H1 (cell line): ENCODE results near the gene ALK. TPM values are rescaled to one million over a fixed set of nuclear protein-coding genes. Genes with fewer than 3 reads are reported as not detected.

Experiments
- CTCF ChIA-PET: fragments of 300-600 bp; sonication (Branson Sonifier 250); formaldehyde crosslinking; loops from one replicate; lab custom pipeline; 2021; ENCODE audit not compliant: partially characterized antibody; lab: Charles Lee
- POLR2A ChIA-PET: fragments of 300-600 bp; sonication (Branson Sonifier 250); formaldehyde crosslinking; loops from one replicate; lab custom pipeline; 2021; ENCODE audit warnings: inconsistent platforms; ENCODE audit not compliant: partially characterized antibody; lab: Charles Lee
- DNase-seq, 2 experiments: peaks; one replicate each; pipeline versions ENCODE4 v3.0.0 to v3.0.0-alpha.2; 2010 to 2022; ENCODE audit warnings: low spot score in 2 of 2, low read depth in 1 of 2, mixed read lengths in 1 of 2
- FAIRE-seq: peaks from 2 replicates; lab custom pipeline; 2011; peaks lifted over from hg19 to GRCh38; lab: Jason Lieb, UNC
- H2AFZ ChIP-seq: 2 replicates; pipeline ENCODE4 v1.8.1; 2012; ENCODE audit warnings: low read length, inconsistent platforms
- H2AK5ac ChIP-seq: 2 replicates; pipeline ENCODE4 v1.6.1; 2013; ENCODE audit warnings: low read depth, low read length
- H2BK120ac ChIP-seq: replicated peaks from 2 replicates; pipeline ENCODE3; 2013; ENCODE audit warnings: low read depth, low read length, inconsistent platforms
- H2BK12ac ChIP-seq: 2 replicates; pipeline ENCODE4 v1.6.1; 2013; ENCODE audit warnings: low read depth, low read length
- H2BK15ac ChIP-seq: 2 replicates; pipeline ENCODE4 v1.6.1; 2013; ENCODE audit warnings: low read length
- H2BK20ac ChIP-seq: 2 replicates; pipeline ENCODE4 v1.6.1; 2013; ENCODE audit warnings: low read length
- H2BK5ac ChIP-seq: 2 replicates; pipeline ENCODE4 v1.6.1; 2013; ENCODE audit warnings: low read depth, low read length
- H3K14ac ChIP-seq: 2 replicates; pipeline ENCODE4 v1.6.1; 2013; ENCODE audit warnings: inconsistent platforms; ENCODE audit not compliant: insufficient read length
- H3K18ac ChIP-seq: 2 replicates; pipeline ENCODE4 v1.6.1; 2013; ENCODE audit warnings: low read length; ENCODE audit errors: extremely low read depth
- H3K23ac ChIP-seq: 2 replicates; pipeline ENCODE4 v1.6.1; 2013; ENCODE audit warnings: inconsistent platforms; ENCODE audit not compliant: insufficient read length
- H3K23me2 ChIP-seq: 2 replicates; pipeline ENCODE4 v1.6.1; 2013; ENCODE audit warnings: low read depth, low read length
- H3K27ac ChIP-seq: 2 replicates; pipeline ENCODE4 v1.6.1; 2011; ENCODE audit warnings: low read depth, low read length, inconsistent platforms
- H3K27me3 ChIP-seq, 4 experiments: replicated peaks in 1 of 4; 1 replicate in 1 of 4; 2 replicates in 3 of 4; pipeline versions ENCODE4 v1.6.1 to v1.8.1; 2011 to 2013; ENCODE audit warnings: low read length in 3 of 4, mild to moderate bottlenecking in 3 of 4, inconsistent platforms in 2 of 4, mixed read lengths in 2 of 4, moderate library complexity in 1 of 4; ENCODE audit not compliant: control insufficient read depth in 3 of 4, insufficient read depth in 3 of 4; ENCODE audit errors: extremely low read depth in 1 of 4
- H3K36me3 ChIP-seq, 4 experiments: 2 replicates each; pipeline versions ENCODE4 v1.6.1 to v1.8.1; 2011 to 2013; ENCODE audit warnings: mild to moderate bottlenecking in 4 of 4, low read length in 3 of 4, moderate library complexity in 2 of 4, control low read depth in 1 of 4, inconsistent platforms in 1 of 4; ENCODE audit not compliant: insufficient read depth in 4 of 4, control insufficient read depth in 2 of 4
- H3K4ac ChIP-seq: replicated peaks from 2 replicates; pipeline ENCODE3; 2013; ENCODE audit warnings: low read length, low read depth, mixed read lengths, inconsistent platforms; ENCODE audit not compliant: insufficient read length
- H3K4me1 ChIP-seq, 4 experiments: replicated peaks in 1 of 4; 1 replicate in 1 of 4; 2 replicates in 3 of 4; pipeline versions ENCODE4 v1.6.1 to v1.8.1; 2011 to 2013; ENCODE audit warnings: low read length in 3 of 4, inconsistent platforms in 2 of 4, mixed read lengths in 1 of 4; ENCODE audit not compliant: insufficient read depth in 4 of 4, control insufficient read depth in 3 of 4
- H3K4me2 ChIP-seq, 2 experiments: 2 replicates each; pipeline versions ENCODE4 v1.6.1 to v1.8.1; 2011 to 2013; ENCODE audit warnings: low read depth in 2 of 2, low read length in 2 of 2, control low read depth in 1 of 2, inconsistent platforms in 1 of 2, mild to moderate bottlenecking in 1 of 2; ENCODE audit not compliant: insufficient read depth in 1 of 2
- H3K4me3 ChIP-seq, 4 experiments: fragments of 200-600, 300-600 bp in 1 of 4; sonication (generic), shearing (Covaris generic), sonication (Bioruptor Twin) in 1 of 4; 2 replicates each; pipeline versions ENCODE4 v1.5.1 to v1.8.1; 2011 to 2016; ENCODE audit warnings: low read length in 4 of 4, low read depth in 3 of 4, control low read depth in 2 of 4, inconsistent platforms in 2 of 4, mild to moderate bottlenecking in 2 of 4, mixed read lengths in 1 of 4, moderate library complexity in 1 of 4; ENCODE audit not compliant: insufficient read depth in 2 of 4; ENCODE audit errors: extremely low read depth in 1 of 4
- H3K56ac ChIP-seq: replicated peaks from 2 replicates; pipeline ENCODE3; 2013; ENCODE audit warnings: low read depth, mild to moderate bottlenecking, mixed read lengths, low read length, inconsistent platforms; ENCODE audit not compliant: insufficient read length
- H3K79me1 ChIP-seq: 2 replicates; pipeline ENCODE4 v1.6.1; 2013; ENCODE audit warnings: low read depth, low read length, control low read depth
- H3K79me2 ChIP-seq, 2 experiments: 2 replicates each; pipeline versions ENCODE4 v1.6.1 to v1.8.1; 2012 to 2013; ENCODE audit warnings: low read length in 2 of 2, mild to moderate bottlenecking in 2 of 2, inconsistent platforms in 1 of 2; ENCODE audit not compliant: insufficient read depth in 2 of 2, control insufficient read depth in 1 of 2
- H3K9ac ChIP-seq, 4 experiments: replicated peaks in 1 of 4; 1 replicate in 1 of 4; 2 replicates in 3 of 4; pipeline versions ENCODE4 v1.6.1 to v1.8.1; 2011 to 2013; ENCODE audit warnings: low read depth in 3 of 4, low read length in 3 of 4, control low read depth in 2 of 4, mild to moderate bottlenecking in 2 of 4, moderate library complexity in 2 of 4, inconsistent platforms in 1 of 4; ENCODE audit errors: extremely low read depth in 1 of 4
- H3K9me3 ChIP-seq, 2 experiments: 2 replicates each; pipeline versions ENCODE4 v1.6.1 to v1.8.1; 2012 to 2013; ENCODE audit warnings: mild to moderate bottlenecking in 2 of 2, moderate library complexity in 2 of 2, control low read depth in 1 of 2, inconsistent platforms in 1 of 2, low read depth in 1 of 2, low read length in 1 of 2, mixed read lengths in 1 of 2; ENCODE audit not compliant: insufficient read depth in 2 of 2
- H4K20me1 ChIP-seq, 2 experiments: replicated peaks in 1 of 2; 2 replicates each; pipeline versions ENCODE3 to v1.8.1; 2011 to 2013; ENCODE audit warnings: inconsistent platforms in 2 of 2, low read length in 2 of 2, mild to moderate bottlenecking in 1 of 2; ENCODE audit not compliant: insufficient read depth in 2 of 2, control insufficient read depth in 1 of 2
- H4K5ac ChIP-seq: 2 replicates; pipeline ENCODE4 v1.6.1; 2013; ENCODE audit warnings: low read length, low read depth, mixed read lengths, inconsistent platforms; ENCODE audit not compliant: insufficient read length
- H4K8ac ChIP-seq: 2 replicates; pipeline ENCODE4 v1.8.0; 2013; ENCODE audit warnings: mild to moderate bottlenecking, moderate library complexity, low read length, inconsistent platforms; ENCODE audit not compliant: insufficient read depth; ENCODE audit errors: extremely low read depth
- H4K91ac ChIP-seq: replicated peaks from 2 replicates; pipeline ENCODE3; 2013; ENCODE audit warnings: low read length, mixed read lengths, inconsistent platforms; ENCODE audit not compliant: insufficient read length
- TBP ChIP-seq: IDR thresholded peaks from 2 replicates; pipeline ENCODE4 v1.6.1; 2011; ENCODE audit warnings: low read depth, low read length, improper control_type of control experiment
- WGBS, 2 experiments: shearing (Covaris generic) in 1 of 2; methylation state at CpG; one replicate each; pipeline versions ENCODE4 v1.1.6 to v1.1.7; 2013 to 2015; ENCODE audit warnings: low lambda C conversion rate in 2 of 2, mixed read lengths in 2 of 2, inconsistent platforms in 1 of 2, low coverage in 1 of 2, missing lambda C conversion rate in 1 of 2; ENCODE audit not compliant: insufficient replicate concordance in 2 of 2, insufficient coverage in 1 of 2, insufficient read length in 1 of 2; ENCODE audit errors: extremely low coverage in 1 of 2, missing lambda C conversion rate in 1 of 2; 5-methylcytosine and 5-hydroxymethylcytosine counted together
- polyA plus RNA-seq, 7 experiments: library from polyadenylated mRNA; depleted of rRNA in 3 of 7; stranded (reverse) in 5 of 7; unstranded in 2 of 7; fragments of >200 nt in 5 of 7; fragments of 200-250 nt in 2 of 7; gene quantifications; 1 replicate in 5 of 7; 2 replicates in 1 of 7; 4 replicates in 1 of 7; pipeline versions ENCODE4 v1.2.1 to v1.2.3, GENCODE V29; 2011 to 2013; ENCODE audit warnings: missing spikeins in 2 of 7, mixed read lengths in 2 of 7
- total RNA-seq: library from RNA; stranded (reverse); fragmentation: NEBNext Ultra II Directional; extraction: Animal tissue kit (Norgen Biotek cat#: 25700); gene quantifications from 2 replicates; pipeline ENCODE4 v1.2.1, GENCODE V29; 2021

The ALK gene
- total and polyA plus RNA-seq, 2 of the 8 experiments (the other 6 are each of a cell fraction or from before 2014, with no cell fraction given): 0.02 to 0.09 TPM

DNA sequence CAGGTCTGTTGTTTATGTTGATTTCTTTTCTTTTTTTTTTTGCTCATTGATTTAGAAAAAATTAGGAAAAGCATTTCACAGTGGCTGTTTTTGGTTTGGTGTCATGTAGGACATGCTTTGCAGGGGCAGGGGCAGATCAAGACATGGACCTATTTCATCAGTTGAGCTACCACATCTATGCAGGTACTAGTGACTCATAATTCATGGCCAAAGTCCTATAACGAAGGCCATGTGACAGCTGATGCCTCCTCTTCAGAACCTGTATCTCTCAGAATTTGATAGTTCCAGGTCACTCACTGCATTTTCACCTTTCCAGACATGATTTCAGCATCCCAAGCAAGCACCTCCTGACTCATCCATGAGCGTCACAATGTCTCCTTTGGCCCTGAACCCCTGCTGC is 195.8 kb downstream of the ALK start:
- Histone ChIP-seq H3K4me3 (no peak overlapping the region), H3K18ac (no peak overlapping the region), H4K8ac (no peak overlapping the region), H3K4me2 (no peak overlapping the region), H2AFZ (no peak overlapping the region), H3K79me1 (no peaks in the 10 kb centered on the region), H2BK15ac (no peak overlapping the region), H3K23ac (no peak overlapping the region), H2BK12ac (no peak overlapping the region), H4K20me1 (no peaks in the 10 kb centered on the region), H3K4ac (no peak overlapping the region), H3K4me1 (peaks cover 0 to 2% (median 0%) of the 10 kb centered on the region in 4 experiments; a peak in 2 of 7 replicates), H4K5ac (no peak overlapping the region), H2BK120ac (no peak overlapping the region), H3K79me2 (no peaks in the 10 kb centered on the region), H3K27ac (no peak overlapping the region), H3K9me3 (no peaks in the 10 kb centered on the region), H3K14ac (no peak overlapping the region), H4K91ac (no peak overlapping the region), H3K9ac (no peak overlapping the region), H3K56ac (no peak overlapping the region), H3K36me3 (no peaks in the 10 kb centered on the region), H2BK5ac (no peak overlapping the region), H2BK20ac (no peak overlapping the region), H3K27me3 (no peaks in the 10 kb centered on the region; a peak in 1 of 7 replicates), H3K23me2 (no peaks in the 10 kb centered on the region; the same call in 1 of the 2 replicates), H2AK5ac (no peak overlapping the region)
- no peak for DNase-seq
- ChIA-PET POLR2A (no interaction called here), CTCF (no interaction called here)
- no peak for TF ChIP-seq TBP
- no peak for FAIRE-seq
- whole genome bisulfite sequencing, 2 experiments: 42% methylated on average over 2 of the region's 2 CpGs; no CpG with 5 or more reads in 1 of the 2 experiments
